Non-pigmented ciliary epithelial cell (primary cell): ENCODE data around the gene SEC23A.
"Not testable (repeated sequence)": the region's sequence is repeated elsewhere in the genome, so short reads cannot be mapped to it uniquely, and the experiment has no call there.

Experiments
- DNase-seq: peaks from one replicate; pipeline ENCODE4 v3.0.0-alpha.2; 2010; ENCODE audit warnings: low read depth

SEC23A gene

GRCh38 chr14:39030209-39030608 lies 72.8 kb downstream of the SEC23A start:
- no peak for DNase-seq

GRCh38 chr14:39029789-39030188 lies 73.2 kb downstream of the SEC23A start:
- no peak for DNase-seq

- no peak for DNase-seq
Measured at GRCh38 chr14:39028620-39029019, 74.4 kb downstream of the SEC23A start.

GRCh38 chr14:39025810-39026627 lies 77.0 kb downstream of the SEC23A start:
- DNase-seq = no peak

- DNase-seq = no peak
Measured at GRCh38 chr14:39025250-39025809, 77.7 kb downstream of the SEC23A start.

GRCh38 chr14:39023939-39024871 lies 78.8 kb downstream of the SEC23A start:
- no peak for DNase-seq

- not testable (repeated sequence) for DNase-seq
Measured at GRCh38 chr14:39017096-39018016, 85.7 kb downstream of the SEC23A start.

- DNase-seq = no peak
Measured at GRCh38 chr14:39016733-39017095, 86.3 kb downstream of the SEC23A start.

GRCh38 chr14:39015964-39016577 lies 87.0 kb downstream of the SEC23A start:
- no peak for DNase-seq

- no peak for DNase-seq
Measured at GRCh38 chr14:39015360-39015961, 87.6 kb downstream of the SEC23A start.

GRCh38 chr14:39014460-39014859 lies 88.6 kb downstream of the SEC23A start:
- DNase-seq = no peak

- DNase-seq = not testable (repeated sequence)
Measured at GRCh38 chr14:39008965-39009364, 94.1 kb downstream of the SEC23A start.

GRCh38 chr14:39006721-39007410 lies 96.2 kb downstream of the SEC23A start:
- peak; percentile 23 for DNase-seq

GRCh38 chr14:39005044-39005880 lies 97.8 kb downstream of the SEC23A start:
- DNase-seq = no peak

GRCh38 chr14:38999949-39000348 lies 103.1 kb downstream of the SEC23A start:
- no peak for DNase-seq

- DNase-seq = no peak
Measured at GRCh38 chr14:38994731-38995130, 108.3 kb downstream of the SEC23A start.

- no peak for DNase-seq
Measured at GRCh38 chr14:38993981-38994380, 109.1 kb downstream of the SEC23A start.

- no peak for DNase-seq
Measured at GRCh38 chr14:38992067-38992844, 110.8 kb downstream of the SEC23A start.
